GF-D8 (cell line): ENCODE measurements around the gene SDC3.
"Not testable (repeated sequence)": the region's sequence is repeated elsewhere in the genome, so short reads cannot be mapped to it uniquely, and the experiment has no call there.

Source experiments
- DNase-seq: peaks from one replicate; lab custom pipeline; 2025; lab: John Stamatoyannopoulos, UW

The SDC3 gene, protein sequence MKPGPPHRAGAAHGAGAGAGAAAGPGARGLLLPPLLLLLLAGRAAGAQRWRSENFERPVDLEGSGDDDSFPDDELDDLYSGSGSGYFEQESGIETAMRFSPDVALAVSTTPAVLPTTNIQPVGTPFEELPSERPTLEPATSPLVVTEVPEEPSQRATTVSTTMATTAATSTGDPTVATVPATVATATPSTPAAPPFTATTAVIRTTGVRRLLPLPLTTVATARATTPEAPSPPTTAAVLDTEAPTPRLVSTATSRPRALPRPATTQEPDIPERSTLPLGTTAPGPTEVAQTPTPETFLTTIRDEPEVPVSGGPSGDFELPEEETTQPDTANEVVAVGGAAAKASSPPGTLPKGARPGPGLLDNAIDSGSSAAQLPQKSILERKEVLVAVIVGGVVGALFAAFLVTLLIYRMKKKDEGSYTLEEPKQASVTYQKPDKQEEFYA

DNA sequence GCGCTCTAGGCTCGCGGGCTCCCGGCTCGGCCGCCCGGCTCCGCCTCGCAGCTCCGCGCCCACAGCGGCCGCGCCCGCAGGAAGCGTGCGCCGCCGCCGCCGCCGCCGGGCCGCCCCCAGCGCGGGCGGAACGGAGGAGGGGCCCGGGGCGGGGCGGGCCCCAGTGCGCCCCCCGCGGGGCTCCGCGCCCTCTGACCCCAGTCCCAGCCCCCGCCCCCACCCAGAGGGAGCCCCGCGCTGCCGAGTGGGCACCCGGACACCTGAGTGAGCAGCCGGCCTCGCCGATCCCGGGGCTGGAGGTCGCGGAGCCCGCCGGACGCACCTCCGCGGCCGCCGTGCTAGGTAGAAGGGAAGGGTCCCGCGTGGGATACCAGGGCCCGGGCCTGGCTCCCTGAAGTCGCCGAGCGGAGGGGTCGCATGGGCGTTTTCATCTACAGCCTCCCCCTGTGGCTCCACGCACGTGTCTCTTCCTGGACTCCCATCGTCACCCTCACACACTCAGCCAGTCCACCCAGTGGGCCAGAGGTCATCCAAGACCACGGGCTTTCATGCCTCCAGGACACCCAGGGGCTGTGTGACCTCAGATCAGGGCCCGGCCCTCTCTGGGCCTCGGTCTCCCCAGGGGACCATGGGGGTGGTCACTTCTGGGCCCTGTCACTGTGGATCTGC, at the start of gene SDC3:
TSS of gene SDC3 (minus strand) at position 63 of the 669 bp plus-strand sequence. CDS start 172 bp downstream, outside the sequence.
- no peak for DNase-seq

DNA sequence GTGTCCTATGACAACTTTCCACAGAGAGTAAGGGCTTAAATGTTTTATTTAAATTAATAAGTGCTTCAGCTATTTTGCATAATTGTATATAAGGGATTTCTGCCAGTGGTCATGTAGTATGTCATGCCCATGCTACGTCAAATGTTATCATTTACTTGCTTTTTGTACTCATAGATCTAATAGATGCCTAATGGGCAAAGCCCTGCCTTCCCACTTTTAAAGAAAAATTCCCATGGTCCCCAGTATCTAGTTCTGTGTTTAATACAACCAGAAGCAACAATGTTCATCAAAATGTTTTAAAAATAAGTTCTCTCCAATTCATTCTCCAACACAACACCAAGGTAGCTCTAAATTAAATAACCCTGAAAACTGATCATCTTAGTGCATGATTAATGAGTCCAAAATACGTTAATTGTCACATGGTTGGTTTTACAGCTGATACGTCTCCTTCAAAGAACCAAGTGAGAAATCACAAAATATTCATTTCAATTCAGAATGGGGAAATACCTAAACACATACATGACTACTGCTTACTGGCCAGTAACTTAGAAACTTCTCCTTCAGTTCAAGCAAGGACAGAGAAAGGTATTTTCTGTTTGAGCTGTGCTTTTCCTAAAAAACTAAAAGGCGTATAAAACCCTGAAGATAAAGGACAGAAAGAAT, 49.1 kb upstream of the SDC3 start:
- no peak for DNase-seq

DNA sequence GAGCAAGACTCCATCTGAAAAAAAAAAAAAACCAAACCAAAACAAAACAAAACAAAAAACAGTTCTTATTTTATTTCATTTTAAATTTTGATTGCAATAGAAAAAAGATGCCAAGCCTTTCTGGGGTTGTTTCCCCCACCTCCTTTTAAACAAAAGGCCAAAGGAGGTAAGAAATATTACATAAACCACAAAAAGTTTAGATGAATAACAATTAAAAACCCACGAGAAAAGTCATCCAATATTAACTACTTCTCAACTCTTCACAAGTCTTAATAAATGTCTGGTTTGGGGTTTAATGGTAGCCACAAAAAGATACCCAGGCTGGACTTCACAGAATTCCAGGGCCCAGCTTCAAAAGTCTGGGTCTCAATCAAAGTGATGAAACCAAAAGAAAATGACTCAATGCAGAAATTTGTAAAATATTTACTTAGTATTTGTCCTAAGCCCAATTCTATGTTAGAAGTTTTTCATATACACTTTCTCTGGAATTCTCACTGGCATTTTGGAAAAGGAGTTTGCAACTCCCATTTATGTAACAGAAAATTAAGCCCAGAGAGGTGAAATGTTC, 47.0 kb upstream of the SDC3 start:
- DNase-seq = no peak

DNA sequence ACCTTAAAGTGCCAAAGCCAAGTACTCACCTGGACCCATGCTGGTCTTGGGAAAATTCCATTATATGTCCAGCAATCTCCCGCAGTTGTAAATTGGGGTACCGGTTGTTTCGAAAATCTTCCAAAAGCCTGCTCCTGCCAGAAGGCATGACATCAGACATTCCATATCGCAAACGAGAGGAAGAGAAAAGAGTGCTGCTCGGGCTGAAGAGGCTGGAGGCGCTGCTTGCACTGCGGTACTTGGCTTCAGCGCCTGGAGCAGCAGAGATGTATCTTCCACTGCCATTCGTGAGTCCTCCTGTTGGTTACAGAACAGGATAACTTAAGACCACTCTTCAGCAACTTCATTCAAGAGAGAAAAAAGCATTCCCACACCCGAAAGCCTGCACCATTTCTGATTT, 45.1 kb upstream of the SDC3 start:
- DNase-seq = no peak

DNA sequence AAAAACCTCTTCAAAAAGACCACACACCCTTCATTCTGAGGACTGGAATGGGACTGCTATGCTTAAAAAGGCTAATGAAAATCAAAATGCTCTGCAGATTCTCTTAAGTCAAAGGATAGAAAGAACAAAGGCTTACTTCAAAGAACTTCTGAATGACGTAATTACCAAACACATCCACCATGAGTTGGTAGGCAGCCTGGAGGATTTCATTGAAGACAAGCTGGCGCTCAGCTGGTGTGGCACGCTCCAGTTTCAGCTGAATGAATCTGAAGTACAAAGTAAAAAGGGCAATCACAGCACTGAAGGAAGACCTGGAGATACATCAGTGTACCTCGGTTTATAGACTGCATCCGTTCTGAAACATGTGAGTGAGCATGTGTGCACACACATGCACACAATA, 43.5 kb upstream of the SDC3 start:
- no peak for DNase-seq

DNA sequence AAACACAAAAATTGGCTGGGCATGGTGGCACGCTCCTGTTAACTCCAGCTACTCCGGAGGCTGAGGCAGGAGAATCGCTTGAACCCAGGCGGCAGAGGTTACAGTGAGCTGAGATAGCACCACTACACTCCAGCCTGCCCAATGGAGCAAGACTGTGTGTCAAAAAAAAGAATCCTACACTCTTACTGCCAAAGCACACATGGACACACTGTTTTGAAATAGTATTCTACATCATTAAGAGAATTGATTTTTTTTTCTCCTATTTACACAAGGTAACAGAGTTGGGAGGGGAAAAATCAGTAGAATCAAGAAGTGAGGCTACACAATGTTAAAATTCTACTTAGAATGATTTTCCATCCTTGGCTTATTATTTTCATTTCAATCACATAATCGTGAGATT, 42.1 kb upstream of the SDC3 start:
- DNase-seq = no peak

DNA sequence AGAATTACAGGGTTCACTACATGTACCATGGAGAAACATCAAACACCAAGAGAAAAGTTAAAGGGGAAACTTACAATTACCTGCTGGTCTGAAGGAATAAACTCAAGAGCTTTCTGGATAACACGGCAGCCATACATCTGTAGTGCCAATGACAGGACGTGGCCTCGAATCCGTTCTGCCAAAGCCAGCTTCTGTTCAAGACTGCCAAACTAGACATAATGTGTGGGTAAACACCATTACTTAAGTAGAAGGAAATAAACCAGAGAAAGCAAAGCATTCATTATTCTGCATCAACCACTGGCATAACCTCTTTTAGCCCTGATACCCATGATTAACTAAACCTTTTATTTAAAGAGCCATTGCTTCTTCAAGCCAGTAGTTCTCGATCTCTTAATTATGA, 41.5 kb upstream of the SDC3 start:
- DNase-seq = no peak

DNA sequence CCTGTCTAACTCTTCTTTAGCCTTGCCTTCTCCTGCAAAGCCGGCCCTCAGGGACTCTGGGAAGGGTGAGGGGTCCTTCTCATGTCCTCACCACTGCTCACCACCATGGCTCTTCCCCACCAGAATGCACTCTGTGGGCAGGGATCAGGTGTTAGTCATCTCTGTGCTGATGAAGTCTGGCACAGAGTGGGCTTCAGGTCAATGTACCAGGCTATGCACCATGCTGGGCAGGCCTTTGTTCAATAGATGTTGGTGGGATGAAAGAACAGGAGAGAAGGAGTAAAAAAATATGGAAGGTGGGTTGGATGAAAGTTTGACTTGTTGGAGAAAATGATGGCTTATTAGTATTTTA, 40.9 kb upstream of the SDC3 start:
- DNase-seq = not testable (repeated sequence)

DNA sequence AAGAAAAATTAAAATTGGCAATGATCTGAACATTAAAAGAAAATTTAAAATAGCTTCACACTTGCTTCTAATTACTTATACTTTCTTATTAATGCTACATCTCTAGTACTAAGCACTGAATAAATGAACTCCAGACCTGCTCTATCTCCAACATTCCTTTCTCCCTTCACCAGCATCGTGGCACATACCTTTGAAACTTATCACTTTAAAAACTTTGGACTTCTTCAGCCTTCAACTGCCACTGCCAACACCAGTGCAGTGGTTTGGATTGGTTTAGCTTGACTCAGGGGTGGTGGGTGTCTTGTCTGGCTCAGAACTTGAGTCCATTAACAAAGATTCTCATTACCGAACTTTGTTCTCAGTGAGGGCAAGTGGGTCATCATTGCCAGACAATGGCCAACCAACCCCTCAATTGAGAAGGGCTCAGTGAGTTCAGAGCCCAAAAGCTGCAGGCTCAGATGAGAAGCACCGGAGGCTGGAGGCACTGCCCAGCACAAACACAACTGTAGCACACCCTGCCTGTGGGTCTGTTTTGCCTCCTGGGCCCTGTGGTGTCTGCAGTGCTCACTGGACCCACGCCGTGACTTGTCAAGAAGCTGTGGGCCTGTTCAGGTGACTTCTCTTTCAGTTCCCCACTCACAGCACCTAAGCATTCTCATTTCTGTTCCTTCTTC, 40.4 kb upstream of the SDC3 start:
- not testable (repeated sequence) for DNase-seq

DNA sequence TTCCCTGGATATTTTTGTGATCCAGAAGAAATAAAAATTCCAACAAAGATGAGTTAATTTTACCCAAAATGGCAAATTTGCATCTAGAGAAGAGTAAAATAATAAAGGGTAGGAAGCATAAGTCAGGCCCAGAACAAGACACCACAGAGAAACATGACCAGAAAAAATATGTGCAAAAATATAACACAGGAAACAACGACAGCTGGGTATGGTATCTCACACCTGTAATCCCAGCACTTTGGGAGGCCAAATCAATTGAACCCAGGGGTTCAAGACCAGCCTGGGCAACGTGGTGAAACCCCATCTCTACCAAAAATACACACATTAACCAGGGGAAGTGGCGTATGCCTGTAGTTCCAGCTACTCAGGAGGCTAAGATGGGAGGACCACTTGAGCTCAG, 39.7 kb upstream of the SDC3 start:
- DNase-seq = no peak

DNA sequence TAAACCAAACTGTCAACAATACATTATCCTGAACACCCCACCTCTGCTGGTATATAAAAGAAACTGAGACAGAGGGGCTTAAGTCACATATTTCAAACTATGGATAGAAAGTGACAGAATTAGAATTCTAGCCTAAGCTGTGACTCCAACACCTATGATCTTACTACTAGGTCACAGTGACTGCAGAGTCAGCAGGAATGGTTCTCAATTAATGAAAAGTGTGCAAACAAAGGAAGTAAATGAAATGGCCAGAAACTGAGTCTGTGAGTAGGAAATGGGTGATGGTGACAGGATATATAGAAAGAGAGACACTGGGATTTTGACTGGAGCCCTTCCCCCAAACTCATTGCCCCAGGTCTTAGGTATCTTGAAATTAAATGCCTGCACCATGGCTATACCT, 38.7 kb upstream of the SDC3 start:
- DNase-seq = no peak

DNA sequence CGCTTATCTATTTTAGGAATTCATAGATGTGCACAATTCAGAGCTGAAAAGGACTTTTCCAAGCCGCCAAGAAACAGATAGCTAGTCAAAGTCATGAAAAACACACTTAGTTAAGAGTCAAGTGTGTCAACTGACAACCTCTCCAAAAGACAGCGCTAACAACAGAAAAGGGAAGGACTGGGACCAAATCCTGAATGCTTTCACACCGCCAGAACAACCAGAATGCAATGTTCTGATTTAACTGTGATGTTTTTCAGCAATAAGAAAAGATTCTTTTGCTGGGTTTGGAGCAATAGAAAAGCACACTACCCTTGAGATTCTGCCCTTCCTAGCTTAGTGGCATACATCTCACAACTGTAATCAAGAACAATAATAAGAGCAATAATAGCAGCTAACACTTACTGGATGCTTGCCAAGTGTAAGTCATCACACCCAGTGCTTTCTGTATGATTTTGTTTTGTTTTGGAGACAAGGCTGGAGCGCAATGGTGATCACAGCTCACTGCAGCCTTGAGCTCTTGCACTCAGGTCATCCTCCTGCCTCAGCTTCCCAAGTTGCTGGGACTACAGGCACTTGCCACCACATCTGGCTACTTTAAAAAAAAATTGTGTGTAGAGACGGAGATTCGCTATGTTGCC, 33.9 kb upstream of the SDC3 start:
- no peak for DNase-seq

DNA sequence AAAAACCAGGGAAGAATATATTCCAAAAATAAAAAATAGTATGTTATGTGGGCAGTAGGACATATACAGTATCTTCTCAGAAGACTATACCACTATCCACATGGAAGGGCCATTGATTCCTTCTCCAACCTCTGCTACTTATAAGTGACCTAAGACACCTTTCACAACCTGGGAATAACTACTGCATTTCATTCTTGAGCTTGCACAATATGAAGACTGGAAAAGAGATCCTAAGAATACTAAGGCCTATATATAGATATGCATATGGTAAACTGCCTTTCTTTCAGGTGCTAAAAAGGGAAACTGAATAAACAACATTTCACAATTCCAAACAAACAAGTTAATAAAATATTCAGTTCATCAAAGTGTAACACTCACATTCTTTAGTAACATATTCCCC, 32.0 kb upstream of the SDC3 start:
- no peak for DNase-seq

DNA sequence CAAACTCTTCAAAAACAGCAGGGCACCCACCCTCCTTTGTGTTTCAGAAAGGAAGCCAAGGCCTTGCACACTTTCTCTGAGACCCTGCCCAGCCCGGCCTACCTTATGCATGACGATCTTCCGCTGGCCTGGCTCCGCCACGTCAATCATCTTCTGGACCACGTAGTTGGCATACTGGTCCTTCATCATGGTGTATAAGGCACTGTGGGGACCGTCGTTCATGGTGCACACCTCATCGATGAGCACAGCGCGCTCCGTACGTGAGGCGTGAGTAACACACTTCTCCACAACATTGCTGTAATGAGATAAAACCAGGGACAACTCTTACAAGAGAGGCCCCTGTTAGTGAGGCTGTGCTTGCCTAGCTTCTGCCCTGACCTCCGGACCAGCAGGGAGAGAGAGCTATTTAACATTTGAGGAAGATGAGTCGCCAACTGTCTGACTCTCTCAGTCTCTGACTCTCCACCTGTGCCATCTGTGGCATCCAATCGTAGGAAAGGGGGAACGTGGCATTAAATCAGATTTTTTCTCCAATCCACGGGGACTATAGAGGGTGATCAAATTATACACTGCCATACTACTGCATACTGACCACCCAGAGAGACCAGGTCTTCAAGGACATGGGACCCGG, 28.1 kb upstream of the SDC3 start:
- DNase-seq = no peak

DNA sequence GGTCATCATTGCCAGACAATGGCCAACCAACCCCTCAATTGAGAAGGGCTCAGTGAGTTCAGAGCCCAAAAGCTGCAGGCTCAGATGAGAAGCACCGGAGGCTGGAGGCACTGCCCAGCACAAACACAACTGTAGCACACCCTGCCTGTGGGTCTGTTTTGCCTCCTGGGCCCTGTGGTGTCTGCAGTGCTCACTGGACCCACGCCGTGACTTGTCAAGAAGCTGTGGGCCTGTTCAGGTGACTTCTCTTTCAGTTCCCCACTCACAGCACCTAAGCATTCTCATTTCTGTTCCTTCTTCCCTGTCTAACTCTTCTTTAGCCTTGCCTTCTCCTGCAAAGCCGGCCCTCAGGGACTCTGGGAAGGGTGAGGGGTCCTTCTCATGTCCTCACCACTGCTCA, 27.2 kb upstream of the SDC3 start:
- DNase-seq = not testable (repeated sequence)

DNA sequence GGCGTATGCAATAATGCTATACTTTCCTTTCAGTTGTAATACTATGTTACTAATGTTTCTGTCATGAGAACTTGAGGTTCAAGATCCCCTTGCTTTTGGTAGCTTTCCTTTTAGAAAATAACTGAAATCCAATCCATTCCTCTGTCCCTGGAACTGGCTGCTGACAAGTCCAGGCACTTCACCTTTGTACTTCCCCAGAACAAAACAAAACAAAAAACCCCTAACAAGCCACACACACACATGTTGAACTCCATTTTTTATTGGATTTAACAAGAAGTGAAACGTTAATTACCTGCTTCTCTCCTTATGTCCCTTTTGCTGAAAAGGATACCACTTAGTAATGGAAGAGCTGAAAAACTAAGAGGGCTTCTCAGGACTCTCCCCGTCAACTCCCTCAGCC, 26.1 kb upstream of the SDC3 start:
- DNase-seq = no peak

DNA sequence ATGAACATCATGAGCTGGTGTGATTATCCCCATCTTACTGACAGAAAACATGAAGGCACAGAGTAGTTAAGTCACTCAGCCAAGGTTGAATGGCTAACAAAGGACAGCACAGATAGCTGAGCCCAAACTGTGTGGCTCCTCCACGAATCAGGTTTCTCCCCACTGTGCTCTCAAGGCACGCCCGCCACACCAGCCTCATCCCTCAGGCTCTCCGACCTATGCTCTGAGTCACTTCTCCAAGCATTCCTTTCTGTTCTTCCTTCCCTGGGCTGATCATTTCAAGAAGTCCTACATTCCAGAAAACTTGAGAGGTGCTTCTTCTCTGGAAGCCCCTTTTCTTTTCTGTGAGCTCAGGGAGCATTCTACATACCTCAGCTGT, 25.3 kb upstream of the SDC3 start:
- DNase-seq = no peak

DNA sequence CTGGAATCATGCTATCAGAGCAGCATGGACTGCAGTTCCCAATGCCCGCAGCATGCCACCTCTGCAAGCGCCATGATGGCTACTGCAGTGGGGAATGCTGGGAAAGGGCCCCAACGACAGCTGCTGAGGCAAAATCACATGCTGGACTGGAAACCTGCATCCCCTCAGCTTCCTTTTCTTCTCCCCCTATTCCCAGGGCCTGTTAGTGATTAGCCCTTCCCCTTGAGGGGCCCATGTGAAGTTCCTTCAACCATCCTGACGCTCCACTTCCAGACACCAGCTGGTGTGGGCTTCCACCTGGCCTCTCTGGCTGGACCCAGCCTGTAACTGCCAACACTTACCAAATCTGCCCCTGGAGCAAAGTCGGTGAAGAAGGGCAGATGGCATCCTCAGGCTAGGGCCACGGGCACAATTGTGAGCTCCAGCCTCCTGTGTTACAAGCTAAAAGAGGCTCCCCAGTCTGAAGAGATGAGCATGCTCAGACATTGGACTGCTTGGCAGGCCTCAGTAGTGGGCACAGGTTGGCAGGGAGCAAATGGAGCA, 22.1 kb upstream of the SDC3 start:
- no peak for DNase-seq

DNA sequence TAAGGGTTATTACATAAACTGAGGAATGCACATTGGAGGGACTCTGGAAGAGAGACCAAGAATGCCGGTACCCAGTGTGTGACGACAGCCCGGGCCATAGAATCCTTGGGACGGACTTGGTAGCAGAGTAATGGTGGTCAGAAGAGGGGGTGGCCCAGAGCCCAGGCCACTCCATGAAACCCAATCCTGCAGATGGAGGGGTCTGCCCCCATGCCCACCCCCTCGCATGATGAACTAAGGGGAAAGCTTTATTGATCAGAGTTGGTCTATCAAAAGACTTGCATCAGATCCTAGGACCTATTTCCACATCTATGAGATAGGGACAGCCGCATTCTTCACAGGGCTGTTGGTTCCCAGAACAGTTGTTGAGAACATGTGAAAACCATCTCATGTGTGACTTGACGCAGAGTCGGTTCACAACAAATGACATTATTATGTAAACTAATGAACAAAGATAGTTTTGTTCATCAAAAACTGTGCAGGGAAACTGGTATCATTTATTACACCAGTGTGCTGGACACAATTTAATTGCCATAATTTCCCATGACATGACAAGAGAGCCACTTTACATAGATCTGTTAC, 21.5 kb upstream of the SDC3 start:
- DNase-seq = no peak

DNA sequence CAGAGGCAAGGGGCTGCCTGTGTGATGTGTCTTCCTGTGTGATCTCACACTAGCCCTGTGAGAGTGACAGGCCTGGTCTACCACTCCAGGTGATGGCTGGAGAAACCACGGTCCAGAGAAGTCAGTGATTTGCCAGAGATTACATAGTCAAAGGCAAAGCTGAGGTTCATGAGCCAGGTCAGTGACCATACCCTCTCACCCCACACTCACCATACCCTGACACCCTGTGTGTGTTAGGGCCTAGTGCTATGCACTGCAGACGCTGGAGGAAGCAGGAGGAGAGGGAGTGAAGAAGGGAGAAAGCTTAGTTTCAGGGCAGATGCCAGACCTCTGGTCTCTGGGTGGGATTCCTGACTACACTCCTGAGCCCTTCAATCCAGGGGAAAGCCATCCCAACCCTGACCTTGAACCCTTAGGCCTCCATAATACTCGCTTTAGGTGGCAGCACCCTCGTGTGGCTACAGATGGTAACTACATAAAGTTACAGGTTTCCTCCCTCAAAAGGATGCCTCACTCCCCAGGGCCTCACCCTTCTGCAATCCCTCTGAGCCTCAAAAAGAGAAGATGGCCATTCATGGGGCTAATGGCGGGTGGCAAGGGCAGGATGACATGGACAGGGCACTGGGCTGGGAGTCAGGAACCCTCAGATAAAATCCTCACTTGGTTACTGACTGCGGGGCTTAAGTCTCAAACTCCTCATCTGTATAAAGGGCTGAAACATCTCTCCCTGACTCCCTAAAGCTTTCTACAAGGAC, 20.8 kb upstream of the SDC3 start:
- DNase-seq = peak; percentile 10
